ENCODE data around the gene RABL6. TPM values are rescaled to one million over a fixed set of nuclear protein-coding genes. Genes with fewer than 3 reads are reported as not detected.

RABL6 gene
- total RNA-seq, 1 donor, result 64.8 TPM

DNA sequence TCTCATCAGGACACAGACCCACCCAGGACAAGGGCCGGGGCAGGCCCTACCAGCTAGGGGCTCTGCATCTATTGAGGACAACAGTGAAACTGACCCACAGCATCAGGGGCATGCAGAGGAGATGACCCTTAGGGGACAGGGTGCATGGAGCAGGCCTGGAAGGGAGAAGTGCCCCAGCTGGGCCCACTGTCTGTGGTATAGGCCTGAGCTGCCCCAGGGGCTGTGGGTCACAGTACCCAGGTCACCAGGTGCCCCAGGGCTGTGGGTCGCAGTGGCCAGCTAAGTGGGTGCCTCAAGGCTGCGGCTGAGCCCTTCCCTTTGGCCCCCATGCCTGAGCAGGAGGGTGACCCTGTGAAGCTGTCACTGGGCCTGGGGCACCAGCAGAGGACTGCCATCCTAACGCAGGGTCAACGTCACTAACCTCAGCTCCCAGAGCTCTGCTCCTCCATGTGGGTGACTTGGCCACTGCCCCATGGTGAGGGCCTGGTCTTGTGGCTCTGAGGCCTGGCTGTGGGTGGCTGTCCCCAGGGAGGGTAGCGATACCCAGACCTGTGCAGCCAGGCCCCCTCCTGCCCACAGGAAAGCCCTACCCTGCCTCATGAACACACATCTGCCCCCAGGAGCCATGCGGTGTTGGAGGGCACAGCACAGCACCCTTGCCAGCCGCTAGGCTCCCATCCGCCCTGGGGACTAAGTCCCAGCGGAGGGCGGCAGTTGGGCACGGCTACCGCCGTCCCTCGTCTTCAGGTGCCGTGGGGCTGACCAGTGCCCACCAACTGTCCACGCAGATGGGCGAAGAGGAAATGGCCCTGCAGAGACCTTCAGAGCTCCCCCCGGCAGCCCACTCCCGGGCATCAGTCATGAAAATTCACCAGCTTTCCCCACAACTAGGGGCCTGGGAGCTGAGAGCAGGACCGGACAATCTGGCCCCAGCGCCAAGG lies 53.5 kb downstream of the RABL6 start:
- peak; percentile 79 for DNase-seq (ENCODE audit: insufficient read length, low spot score, missing footprints)
- no peak overlapping the region for H3K27ac ChIP-seq (ENCODE audit: low read depth, low read length)
- no peak overlapping the region for H3K4me2 ChIP-seq (ENCODE audit: insufficient read depth, low read length)
- H3K27me3 ChIP-seq (ENCODE audit: insufficient read depth, low read length), result no peaks in the 10 kb centered on the region
- H2AFZ ChIP-seq (ENCODE audit: low read length), result no peak overlapping the region
- H3K4me1 ChIP-seq (ENCODE audit: insufficient read depth, low read length), result peaks cover 15% of the 10 kb centered on the region
- H4K20me1 ChIP-seq (ENCODE audit: insufficient read depth, low read length), result peaks cover 20% of the 10 kb centered on the region
- H3K36me3 ChIP-seq (ENCODE audit: insufficient read depth, low read length), result peaks cover 29% of the 10 kb centered on the region
- TF ChIP-seq, protein P1, sequence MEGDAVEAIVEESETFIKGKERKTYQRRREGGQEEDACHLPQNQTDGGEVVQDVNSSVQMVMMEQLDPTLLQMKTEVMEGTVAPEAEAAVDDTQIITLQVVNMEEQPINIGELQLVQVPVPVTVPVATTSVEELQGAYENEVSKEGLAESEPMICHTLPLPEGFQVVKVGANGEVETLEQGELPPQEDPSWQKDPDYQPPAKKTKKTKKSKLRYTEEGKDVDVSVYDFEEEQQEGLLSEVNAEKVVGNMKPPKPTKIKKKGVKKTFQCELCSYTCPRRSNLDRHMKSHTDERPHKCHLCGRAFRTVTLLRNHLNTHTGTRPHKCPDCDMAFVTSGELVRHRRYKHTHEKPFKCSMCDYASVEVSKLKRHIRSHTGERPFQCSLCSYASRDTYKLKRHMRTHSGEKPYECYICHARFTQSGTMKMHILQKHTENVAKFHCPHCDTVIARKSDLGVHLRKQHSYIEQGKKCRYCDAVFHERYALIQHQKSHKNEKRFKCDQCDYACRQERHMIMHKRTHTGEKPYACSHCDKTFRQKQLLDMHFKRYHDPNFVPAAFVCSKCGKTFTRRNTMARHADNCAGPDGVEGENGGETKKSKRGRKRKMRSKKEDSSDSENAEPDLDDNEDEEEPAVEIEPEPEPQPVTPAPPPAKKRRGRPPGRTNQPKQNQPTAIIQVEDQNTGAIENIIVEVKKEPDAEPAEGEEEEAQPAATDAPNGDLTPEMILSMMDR (IDR thresholded peaks at IDR 0.05; ENCODE audit: extremely low read depth, low read depth, low read length), result no peak
- H3K9me3 ChIP-seq (ENCODE audit: low read depth, low read length), result no peaks in the 10 kb centered on the region
- no peak overlapping the region for H3K4me3 ChIP-seq (ENCODE audit: insufficient read depth, low read length)
- H3K79me2 ChIP-seq (ENCODE audit: insufficient read depth, low read length), result peaks cover 30% of the 10 kb centered on the region

GRCh38 chr9:136861874-136862457 lies 54.2 kb downstream of the RABL6 start:
- H3K79me2 ChIP-seq (ENCODE audit: insufficient read depth, low read length), result peaks cover 30% of the 10 kb centered on the region
- peaks cover 15% of the 10 kb centered on the region for H3K4me1 ChIP-seq (ENCODE audit: insufficient read depth, low read length)
- peaks cover 29% of the 10 kb centered on the region for H3K36me3 ChIP-seq (ENCODE audit: insufficient read depth, low read length)
- peak; percentile 47 for DNase-seq (ENCODE audit: insufficient read length, low spot score, missing footprints)
- TF ChIP-seq, protein P1 (IDR thresholded peaks at IDR 0.05; ENCODE audit: extremely low read depth, low read depth, low read length), result no peak
- H3K4me3 ChIP-seq (ENCODE audit: insufficient read depth, low read length), result no peak overlapping the region
- H2AFZ ChIP-seq (ENCODE audit: low read length), result no peak overlapping the region
- peaks cover 20% of the 10 kb centered on the region for H4K20me1 ChIP-seq (ENCODE audit: insufficient read depth, low read length)
- H3K27ac ChIP-seq (ENCODE audit: low read depth, low read length), result no peak overlapping the region
- no peaks in the 10 kb centered on the region for H3K9me3 ChIP-seq (ENCODE audit: low read depth, low read length)
- no peak overlapping the region for H3K4me2 ChIP-seq (ENCODE audit: insufficient read depth, low read length)
- no peaks in the 10 kb centered on the region for H3K27me3 ChIP-seq (ENCODE audit: insufficient read depth, low read length)

- Histone ChIP-seq H3K79me2 (ENCODE audit: insufficient read depth, low read length) (peaks cover 30% of the 10 kb centered on the region), H3K4me1 (ENCODE audit: insufficient read depth, low read length) (peaks cover 15% of the 10 kb centered on the region), H3K9me3 (ENCODE audit: low read depth, low read length) (no peaks in the 10 kb centered on the region), H3K27me3 (ENCODE audit: insufficient read depth, low read length) (no peaks in the 10 kb centered on the region), H2AFZ (ENCODE audit: low read length) (no peak overlapping the region), H3K27ac (ENCODE audit: low read depth, low read length) (no peak overlapping the region), H3K4me3 (ENCODE audit: insufficient read depth, low read length) (no peak overlapping the region), H4K20me1 (ENCODE audit: insufficient read depth, low read length) (peaks cover 16% of the 10 kb centered on the region), H3K4me2 (ENCODE audit: insufficient read depth, low read length) (no peak overlapping the region), H3K36me3 (ENCODE audit: insufficient read depth, low read length) (peaks cover 29% of the 10 kb centered on the region)
- TF ChIP-seq, protein P1 (IDR thresholded peaks at IDR 0.05; ENCODE audit: extremely low read depth, low read depth, low read length), result no peak
- DNase-seq (ENCODE audit: insufficient read length, low spot score, missing footprints), result peak; percentile 78
Measured at GRCh38 chr9:136862849-136863622, 55.3 kb downstream of the RABL6 start.
